Pancreas (tissue), 10 donors: ENCODE results near the gene SH3D19. TPM values are rescaled to one million over a fixed set of nuclear protein-coding genes. Genes with fewer than 3 reads are reported as not detected.

ENCODE experiments used
- ATAC-seq, 4 donors: fragments of 200-7000 bp; cut with Tn5 transposase; one replicate each; pipeline versions ENCODE4 v1.8.0 to v1.9.1; 2020; ENCODE audit warnings: mild to moderate bottlenecking in 4 of 4, moderate library complexity in 4 of 4
- DNase-seq, 6 donors: peaks; one replicate each; pipeline ENCODE4 v3.0.0-alpha.2; 2020
- FAIRE-seq: peaks from 2 replicates; lab custom pipeline; 2012; peaks lifted over from hg19 to GRCh38; lab: Jason Lieb, UNC
- H3K27ac ChIP-seq, 4 donors: fragments of 200-600 bp; sonication (generic); 1 replicate in 3 of 4; 2 replicates in 1 of 4; pipeline versions ENCODE4 v1.5.0 to v1.8.0; 2020
- H3K27me3 ChIP-seq, 4 donors: fragments of 200-600 bp; one replicate each; pipeline ENCODE4 v1.8.0; 2021
- H3K36me3 ChIP-seq, 3 donors: fragments of 200-600 bp; sonication (generic) in 1 of 3; one replicate each; pipeline versions ENCODE4 v1.5.0 to v1.8.0; 2020 to 2021
- H3K4me1 ChIP-seq, 3 donors: fragments of 200-600 bp; one replicate each; pipeline ENCODE4 v1.8.0; 2021
- H3K4me3 ChIP-seq, 4 donors: fragments of 200-600 bp; sonication (generic) in 2 of 4; one replicate each; pipeline versions ENCODE4 v1.5.0 to v1.8.0; 2020 to 2021
- H3K9me3 ChIP-seq, 4 donors: fragments of 200-600 bp; one replicate each; pipeline ENCODE4 v1.8.0; 2021
- CTCF ChIP-seq, 4 donors: fragments of 200-600 bp; sonication (generic) in 3 of 4; IDR thresholded peaks; one replicate each; pipeline versions ENCODE4 v1.5.0 to v1.8.0; 2021; ENCODE audit warnings: antibody characterized with exemption in 4 of 4
- WGBS, 2 donors: extraction: QIAGEN DNeasy Blood & Tissue Kit; methylation state at CpG; one replicate each; pipeline ENCODE4 v1.1.7; 2013; 5-methylcytosine and 5-hydroxymethylcytosine counted together
- intact Hi-C, 3 donors: fragments of 100-400 bp; cut with DNase I; formaldehyde crosslinking; loops; one replicate each; pipeline versions ENCODE4 v1.11.1 to v1.14.2; 2022
- polyA plus RNA-seq, 2 donors: library from polyadenylated mRNA; stranded (reverse); fragments of 200-250 nt; gene quantifications; one replicate each; pipeline ENCODE4 v1.2.3, GENCODE V29; 2013
- total RNA-seq, 6 donors: library from RNA; stranded (reverse); fragmentation: NEBNext Ultra II Directional in 4 of 6; extraction: Animal tissue kit (Norgen Biotek cat#: 25700) in 4 of 6; gene quantifications; one replicate each; pipeline versions ENCODE4 v1.2.1 to v1.2.4, GENCODE V29; 2021 to 2023
- donor health status: healthy with polysubstance abuse.
- donor health status: DM: no; HTN: no; CAD: no; lungs with moderate emphysema.
- donor health status: DM: no; HTN: no; CAD: no.
- donor health status: control.
- donor health status: control.
- donor health status: Bipolar disorder and iron deficiency.
- donor health status: DM: yes; HTN: yes; CAD: no.
- donor health status: DM: no; HTN: no; CAD: no.
- donor health status: DM: no; HTN: no; CAD: no.
- donor health status: DM: yes; HTN: yes; CAD: no.

The SH3D19 gene
- total and polyA plus RNA-seq, 8 donors: 11.9 to 34.5 (median 12.9) TPM

GRCh38 chr4:151314010-151314355 lies 11.4 kb downstream of the SH3D19 start:
- 65 to 76% methylated on average over 1 of the region's 1 CpG for WGBS, 2 donors
- H3K27ac ChIP-seq: peak overlapping the region in 2 of 4 donors; percentile 31 to 62

GRCh38 chr4:151313306-151314009 lies 11.9 kb downstream of the SH3D19 start:
- DNase-seq: peak in 1 of 6 donors; percentile 17
- FAIRE-seq: no peak
- WGBS, 2 donors: 87 to 93% methylated on average over 6 of the region's 6 CpGs
- no peak for TF ChIP-seq CTCF (IDR thresholded peaks at IDR 0.05)
- Histone ChIP-seq H3K4me1 (peaks cover 0 to 26% (median 18%) of the 10 kb centered on the region in 3 donors), H3K4me3 (no peak overlapping the region), H3K36me3 (no peaks in the 10 kb centered on the region), H3K9me3 (no peaks in the 10 kb centered on the region), H3K27me3 (no peaks in the 10 kb centered on the region), H3K27ac (peak overlapping the region in 1 of 4 donors; percentile 31)
- intact Hi-C loops: no loop called here
- no peak for ATAC-seq

More at GRCh38 chr4:151314010-151314355, 11.4 kb downstream of the SH3D19 start:
- Histone ChIP-seq H3K4me1 (peaks cover 0 to 26% (median 18%) of the 10 kb centered on the region in 3 donors), H3K27me3 (no peaks in the 10 kb centered on the region), H3K9me3 (no peaks in the 10 kb centered on the region), H3K4me3 (no peak overlapping the region), H3K36me3 (no peaks in the 10 kb centered on the region)
- no peak for FAIRE-seq
- no peak for TF ChIP-seq CTCF (IDR thresholded peaks at IDR 0.05)
- no peak for ATAC-seq
- intact Hi-C loops: no loop called here
- DNase-seq: no peak

GRCh38 chr4:151310124-151310728 lies 15.2 kb downstream of the SH3D19 start:
- H3K36me3 ChIP-seq: no peaks in the 10 kb centered on the region
- no peak for FAIRE-seq
- H3K27me3 ChIP-seq: no peaks in the 10 kb centered on the region
- intact Hi-C loops: no loop called here
- H3K9me3 ChIP-seq: no peaks in the 10 kb centered on the region
- 93 to 97% methylated on average over 5 of the region's 5 CpGs for WGBS, 2 donors
- H3K27ac ChIP-seq: no peak overlapping the region
- ATAC-seq: no peak
- no peak for DNase-seq
- peaks cover 0 to 13% (median 7%) of the 10 kb centered on the region in 3 donors for H3K4me1 ChIP-seq
- H3K4me3 ChIP-seq: no peak overlapping the region
- TF ChIP-seq CTCF (IDR thresholded peaks at IDR 0.05): no peak

GRCh38 chr4:151304755-151305154 lies 20.6 kb downstream of the SH3D19 start:
- Histone ChIP-seq H3K27ac (no peak overlapping the region), H3K36me3 (no peaks in the 10 kb centered on the region), H3K27me3 (no peaks in the 10 kb centered on the region), H3K9me3 (no peaks in the 10 kb centered on the region), H3K4me3 (no peak overlapping the region), H3K4me1 (peaks cover 0 to 7% (median 0%) of the 10 kb centered on the region in 3 donors)
- FAIRE-seq: no peak
- intact Hi-C loops: no loop called here
- no peak for DNase-seq
- no peak for TF ChIP-seq CTCF (IDR thresholded peaks at IDR 0.05)
- ATAC-seq: peak in 2 of 4 donors; percentile 56 to 66

- H3K36me3 ChIP-seq: no peaks in the 10 kb centered on the region
- intact Hi-C loops: no loop called here
- H3K9me3 ChIP-seq: no peaks in the 10 kb centered on the region
- peaks cover 0 to 7% (median 0%) of the 10 kb centered on the region in 3 donors for H3K4me1 ChIP-seq
- TF ChIP-seq CTCF (IDR thresholded peaks at IDR 0.05): no peak
- DNase-seq (no peak), FAIRE-seq (no peak), ATAC-seq (no peak)
- no peak overlapping the region for H3K27ac ChIP-seq
- H3K27me3 ChIP-seq: no peaks in the 10 kb centered on the region
- no peak overlapping the region for H3K4me3 ChIP-seq
Observed at GRCh38 chr4:151304226-151304625, 21.2 kb downstream of the SH3D19 start.
